AG04449 (cell line): ENCODE measurements around the gene RTN4RL2.

ENCODE experiments used
- CTCF ChIA-PET: fragments of 350-600 bp; formaldehyde crosslinking; extraction: SDS; loops from one replicate; lab custom pipeline; 2021; ENCODE audit warnings: antibody characterized with exemption; lab: Yijun Ruan, JAX
- POLR2A ChIA-PET: fragments of 400-600, 350-600 bp; formaldehyde crosslinking; extraction: SDS; loops from one replicate; lab custom pipeline; 2020; ENCODE audit warnings: antibody characterized with exemption, inconsistent platforms; lab: Yijun Ruan, JAX
- DNase-seq: peaks from one replicate; pipeline ENCODE4 v3.0.0-alpha.2; 2010; ENCODE audit warnings: low read depth, low spot score
- H3K4me3 ChIP-seq: 2 replicates; pipeline ENCODE4 v1.5.1; 2011; ENCODE audit warnings: low read depth, mild to moderate bottlenecking, control low read depth, low read length
- TF ChIP-seq, protein P1 (sequence below): IDR thresholded peaks from one replicate; pipeline ENCODE4 v1.5.1; 2011; ENCODE audit warnings: mild to moderate bottlenecking, moderate library complexity, low read length, control low read depth, inconsistent platforms; ENCODE audit not compliant: insufficient read depth; ENCODE audit errors: missing control alignments

Gene RTN4RL2

GRCh38 chr11:57499413-57499982, 39.2 kb downstream of the RTN4RL2 start:
- DNase-seq, result no peak
- peak overlapping the region; percentile 45 for H3K4me3 ChIP-seq
- POLR2A ChIA-PET, result interaction anchor here (0.8 to 1.0 kb wide), 2 partner anchors 8 to 16 kb away, joined by 3 to 4 read pairs; partner anchors contain the start of gene SLC43A1
- TF ChIP-seq, protein P1, sequence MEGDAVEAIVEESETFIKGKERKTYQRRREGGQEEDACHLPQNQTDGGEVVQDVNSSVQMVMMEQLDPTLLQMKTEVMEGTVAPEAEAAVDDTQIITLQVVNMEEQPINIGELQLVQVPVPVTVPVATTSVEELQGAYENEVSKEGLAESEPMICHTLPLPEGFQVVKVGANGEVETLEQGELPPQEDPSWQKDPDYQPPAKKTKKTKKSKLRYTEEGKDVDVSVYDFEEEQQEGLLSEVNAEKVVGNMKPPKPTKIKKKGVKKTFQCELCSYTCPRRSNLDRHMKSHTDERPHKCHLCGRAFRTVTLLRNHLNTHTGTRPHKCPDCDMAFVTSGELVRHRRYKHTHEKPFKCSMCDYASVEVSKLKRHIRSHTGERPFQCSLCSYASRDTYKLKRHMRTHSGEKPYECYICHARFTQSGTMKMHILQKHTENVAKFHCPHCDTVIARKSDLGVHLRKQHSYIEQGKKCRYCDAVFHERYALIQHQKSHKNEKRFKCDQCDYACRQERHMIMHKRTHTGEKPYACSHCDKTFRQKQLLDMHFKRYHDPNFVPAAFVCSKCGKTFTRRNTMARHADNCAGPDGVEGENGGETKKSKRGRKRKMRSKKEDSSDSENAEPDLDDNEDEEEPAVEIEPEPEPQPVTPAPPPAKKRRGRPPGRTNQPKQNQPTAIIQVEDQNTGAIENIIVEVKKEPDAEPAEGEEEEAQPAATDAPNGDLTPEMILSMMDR, result no peak
- CTCF ChIA-PET, result interaction anchor here (0.9 to 16.8 kb wide), 5 partner anchors 11 to 152 kb away, joined by 3 to 421 read pairs (median 27); partner anchors contain the start of gene SLC43A1

DNA sequence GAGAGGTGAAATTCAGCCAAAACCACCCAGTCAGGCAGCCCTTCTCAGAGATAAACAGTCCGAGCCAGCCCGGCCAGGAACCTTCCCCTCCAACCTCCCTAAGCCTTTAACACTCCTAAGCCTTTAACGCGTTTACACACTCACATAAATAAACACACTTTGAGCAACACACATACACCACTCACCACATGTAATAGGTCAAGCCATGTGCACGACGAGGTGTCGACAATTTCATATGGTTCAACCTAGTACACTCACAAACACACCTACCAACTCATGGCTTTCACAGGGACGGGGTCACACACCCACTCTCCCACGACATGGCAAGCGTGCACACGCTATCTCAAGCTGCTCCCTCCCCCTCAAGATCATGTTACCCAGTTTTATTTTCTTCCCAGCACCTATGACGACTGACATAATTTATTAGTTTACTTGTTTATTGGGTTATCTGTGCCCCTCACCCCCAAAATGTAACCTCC, 39.7 kb downstream of the RTN4RL2 start:
- ChIA-PET POLR2A (interaction anchor here (0.8 to 1.0 kb wide), 2 partner anchors 8 to 16 kb away, joined by 3 to 4 read pairs; partner anchors contain the start of gene SLC43A1), CTCF (interaction anchor here (1.1 to 16.8 kb wide), 4 partner anchors 6 to 21 kb away, joined by 3 to 421 read pairs (median 166); partner anchors contain the start of gene SLC43A1)
- peak overlapping the region; percentile 45 for H3K4me3 ChIP-seq

GRCh38 chr11:57500515-57500914, 40.2 kb downstream of the RTN4RL2 start:
- H3K4me3 ChIP-seq, result no peak overlapping the region
- ChIA-PET CTCF (interaction anchor here (1.1 to 16.8 kb wide), 4 partner anchors 6 to 42 kb away, joined by 3 to 421 read pairs (median 75); partner anchors contain the start of gene SLC43A1), POLR2A (interaction anchor here (1.8 kb wide), 1 partner anchor 15 kb away, joined by 4 read pairs; the partner anchor contains the start of gene SLC43A1)
- no peak for DNase-seq
- TF ChIP-seq, protein P1, result no peak

More for the DNA sequence above, 39.7 kb downstream of the RTN4RL2 start:
- DNase-seq, result no peak
- TF ChIP-seq, protein P1, result no peak

GRCh38 chr11:57500926-57501325, 40.6 kb downstream of the RTN4RL2 start:
- CTCF ChIA-PET, result interaction anchor here (1.2 to 16.8 kb wide), 4 partner anchors 7 to 67 kb away, joined by 3 to 421 read pairs (median 75); partner anchors contain the start of gene SLC43A1

GRCh38 chr11:57501953-57502352, 41.6 kb downstream of the RTN4RL2 start:
- ChIA-PET CTCF (interaction anchor here (1.0 to 16.8 kb wide), 9 partner anchors 8 to 66 kb away, joined by 3 to 421 read pairs (median 6); partner anchors contain the start of genes RTN4RL2 and SLC43A1), POLR2A (interaction anchor here (1.8 kb wide), 1 partner anchor 13 kb away, joined by 4 read pairs; the partner anchor contains the start of gene SLC43A1)
- TF ChIP-seq, protein P1, result no peak
- H3K4me3 ChIP-seq, result no peak overlapping the region
- no peak for DNase-seq

More at GRCh38 chr11:57500926-57501325, 40.6 kb downstream of the RTN4RL2 start:
- DNase-seq, result no peak
- TF ChIP-seq, protein P1, result no peak
- POLR2A ChIA-PET, result interaction anchor here (1.8 kb wide), 1 partner anchor 15 kb away, joined by 4 read pairs; the partner anchor contains the start of gene SLC43A1
- no peak overlapping the region for H3K4me3 ChIP-seq
